Fibroblast of skin of back (primary cell): ENCODE results near the gene EGFLAM.
A peak's percentile ranks its signal among the peaks of the same experiment; 100 is the strongest.

Experiments
- DNase-seq: peaks from one replicate; pipeline ENCODE4 v3.0.0-alpha.2; 2013

Gene EGFLAM

GRCh38 chr5:38478166-38478565 lies 219.8 kb downstream of the EGFLAM start:
- no peak for DNase-seq

GRCh38 chr5:38478878-38479277 lies 220.5 kb downstream of the EGFLAM start:
- DNase-seq = no peak

GRCh38 chr5:38479315-38479904 lies 221.1 kb downstream of the EGFLAM start:
- DNase-seq = no peak

- DNase-seq = no peak
These were observed 225.5 kb downstream of the EGFLAM start for GRCh38 chr5:38483805-38484398.

- DNase-seq = no peak
These were observed 235.8 kb downstream of the EGFLAM start for GRCh38 chr5:38494175-38494574.

- DNase-seq = no peak
These were observed 236.4 kb downstream of the EGFLAM start for GRCh38 chr5:38494763-38495162.

GRCh38 chr5:38497946-38498345 lies 239.6 kb downstream of the EGFLAM start:
- peak; percentile 32 for DNase-seq

- peak; percentile 65 for DNase-seq
These were observed 242.4 kb downstream of the EGFLAM start for GRCh38 chr5:38500573-38501260.

GRCh38 chr5:38506302-38506701 lies 247.9 kb downstream of the EGFLAM start:
- DNase-seq = no peak

GRCh38 chr5:38509185-38509584 lies 250.8 kb downstream of the EGFLAM start:
- DNase-seq = peak; percentile 92
